HepG2 (cell line): ENCODE results near the gene CAPN11. TPM values are rescaled to one million over a fixed set of nuclear protein-coding genes. Genes with fewer than 3 reads are reported as not detected.

ENCODE experiments used
- ASH2L ChIP-seq: fragments of 300-600, 200-600 bp; sonication (generic); IDR thresholded peaks from 2 replicates; pipeline ENCODE4 v1.7.0; 2017; ENCODE audit warnings: low read depth, mild to moderate bottlenecking, moderate library complexity, mixed read lengths, low read length; ENCODE audit not compliant: insufficient read length
- BRD4 ChIP-seq: sonication (generic); formaldehyde crosslinking; IDR thresholded peaks from 2 replicates; pipeline ENCODE4 v1.4.0; 2020; ENCODE audit warnings: missing genetic modification reagents
- FOXC1 ChIP-seq: sonication (generic); formaldehyde crosslinking; IDR thresholded peaks from 2 replicates; pipeline ENCODE4 v1.8.0; 2022; ENCODE audit warnings: mild to moderate bottlenecking, missing genetic modification reagents, borderline replicate concordance
- HOXA3 ChIP-seq: sonication (generic); formaldehyde crosslinking; IDR thresholded peaks from 2 replicates; pipeline ENCODE4 v1.5.0; 2020; ENCODE audit warnings: missing genetic modification reagents
- POGZ ChIP-seq: sonication (generic); formaldehyde crosslinking; IDR thresholded peaks from 2 replicates; pipeline ENCODE4 v1.4.0; 2020; ENCODE audit warnings: mild to moderate bottlenecking, missing genetic modification reagents
- SALL2 ChIP-seq: sonication (generic); formaldehyde crosslinking; IDR thresholded peaks from 2 replicates; pipeline ENCODE4 v1.8.1; 2023; ENCODE audit warnings: mild to moderate bottlenecking, missing genetic modification reagents, inconsistent platforms
- SIX1 ChIP-seq: sonication (generic); formaldehyde crosslinking; IDR thresholded peaks from 2 replicates; pipeline ENCODE4 v1.4.0; 2020; ENCODE audit warnings: missing genetic modification reagents, borderline replicate concordance
- ZNF138 ChIP-seq: sonication (generic); formaldehyde crosslinking; IDR thresholded peaks from 2 replicates; pipeline ENCODE4 v1.5.0; 2020; ENCODE audit warnings: mild to moderate bottlenecking, low read depth, missing genetic modification reagents
- ZNF160 ChIP-seq: sonication (generic); formaldehyde crosslinking; IDR thresholded peaks from 2 replicates; pipeline ENCODE4 v1.8.0; 2022; ENCODE audit warnings: mild to moderate bottlenecking, inconsistent platforms, missing genetic modification reagents
- ZNF251 ChIP-seq: sonication (generic); formaldehyde crosslinking; IDR thresholded peaks from 2 replicates; pipeline ENCODE4 v1.9.0; 2021; ENCODE audit warnings: mild to moderate bottlenecking, missing genetic modification reagents
- ZNF652 ChIP-seq: IDR thresholded peaks from 2 replicates; pipeline ENCODE4 v1.6.1; 2016; ENCODE audit warnings: low read depth, borderline replicate concordance
- ZSCAN12 ChIP-seq: sonication (generic); formaldehyde crosslinking; IDR thresholded peaks from 2 replicates; pipeline ENCODE4 v1.9.0; 2021; ENCODE audit warnings: mild to moderate bottlenecking, missing genetic modification reagents
- polyA plus RNA-seq, 8 experiments: library from polyadenylated mRNA; depleted of rRNA in 3 of 8; stranded (reverse) in 7 of 8; unstranded in 1 of 8; fragments of >200 nt; fragmentation: Illumina TruSeq in 4 of 8; extraction: Trizol in 4 of 8; gene quantifications; 2 replicates each; pipeline versions ENCODE4 v1.2.1 to v1.2.3, GENCODE V29; 2011 to 2016; ENCODE audit warnings: low read depth in 4 of 8, missing spikeins in 1 of 8, mixed read lengths in 1 of 8; ENCODE audit not compliant: insufficient read depth in 1 of 8
- total RNA-seq, 5 experiments: library from RNA; depleted of rRNA; stranded (reverse); fragments of >200 nt; fragmentation: Illumina TruSeq; extraction: Trizol; gene quantifications; 2 replicates each; pipeline ENCODE4 v1.2.3, GENCODE V29; 2016; ENCODE audit warnings: low read depth in 1 of 5
- TF ChIP-seq, protein P1 (sequence below): IDR thresholded peaks from 2 replicates; pipeline ENCODE4 v1.6.1; 2016; ENCODE audit warnings: low read depth, missing genetic modification reagents, missing compliant biosample characterization
- TF ChIP-seq, protein P2 (sequence below): sonication (generic); formaldehyde crosslinking; IDR thresholded peaks from 2 replicates; pipeline ENCODE4 v1.4.0; 2020; ENCODE audit warnings: missing genetic modification reagents
- TF ChIP-seq, protein P3 (sequence below): sonication (generic); formaldehyde crosslinking; IDR thresholded peaks from 2 replicates; pipeline ENCODE4 v1.5.0; 2020; ENCODE audit warnings: mild to moderate bottlenecking, missing genetic modification reagents
- TF ChIP-seq, protein P4 (sequence below): sonication (generic); formaldehyde crosslinking; IDR thresholded peaks from 2 replicates; pipeline ENCODE4 v1.5.1; 2020; ENCODE audit warnings: mild to moderate bottlenecking, missing genetic modification reagents

Gene CAPN11
- total and polyA plus RNA-seq, 2 of the 13 experiments (the other 11 are each of a cell fraction or from before 2014, with no cell fraction given) = 0.07 to 0.11 TPM

DNA sequence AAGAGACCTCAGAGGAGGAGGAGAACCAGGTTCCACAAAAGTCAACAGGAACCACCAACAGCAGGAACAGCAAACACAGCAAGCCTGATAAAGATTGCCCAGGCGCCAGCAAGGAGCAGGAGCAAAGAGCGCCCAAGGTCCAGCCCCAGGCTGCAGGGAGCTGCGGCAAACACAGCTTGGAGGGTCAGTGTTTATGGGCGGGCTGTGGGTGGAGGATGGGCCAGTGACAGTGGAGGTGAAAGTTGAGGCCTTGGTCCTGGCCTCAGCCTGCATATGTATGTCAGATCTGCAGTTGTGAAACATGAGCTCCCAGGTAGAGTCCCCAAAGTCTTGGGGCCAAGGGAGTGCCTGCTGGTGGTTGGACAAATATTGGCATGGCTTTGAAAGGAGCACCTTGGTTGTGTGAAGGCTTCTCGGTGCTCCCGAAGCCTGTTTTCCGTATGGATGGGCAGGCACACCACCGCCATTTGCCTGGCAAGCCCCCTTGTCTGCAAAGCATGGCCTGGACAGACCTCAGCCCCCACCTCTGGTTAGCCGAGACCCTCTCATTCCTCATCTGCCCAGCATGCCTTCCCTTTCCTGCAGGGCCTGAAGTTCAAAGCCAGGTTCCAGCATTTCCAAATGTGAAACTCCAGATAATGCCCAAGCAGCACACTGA is 2.0 kb upstream of the CAPN11 start (continued):
- TF ChIP-seq, protein P1, sequence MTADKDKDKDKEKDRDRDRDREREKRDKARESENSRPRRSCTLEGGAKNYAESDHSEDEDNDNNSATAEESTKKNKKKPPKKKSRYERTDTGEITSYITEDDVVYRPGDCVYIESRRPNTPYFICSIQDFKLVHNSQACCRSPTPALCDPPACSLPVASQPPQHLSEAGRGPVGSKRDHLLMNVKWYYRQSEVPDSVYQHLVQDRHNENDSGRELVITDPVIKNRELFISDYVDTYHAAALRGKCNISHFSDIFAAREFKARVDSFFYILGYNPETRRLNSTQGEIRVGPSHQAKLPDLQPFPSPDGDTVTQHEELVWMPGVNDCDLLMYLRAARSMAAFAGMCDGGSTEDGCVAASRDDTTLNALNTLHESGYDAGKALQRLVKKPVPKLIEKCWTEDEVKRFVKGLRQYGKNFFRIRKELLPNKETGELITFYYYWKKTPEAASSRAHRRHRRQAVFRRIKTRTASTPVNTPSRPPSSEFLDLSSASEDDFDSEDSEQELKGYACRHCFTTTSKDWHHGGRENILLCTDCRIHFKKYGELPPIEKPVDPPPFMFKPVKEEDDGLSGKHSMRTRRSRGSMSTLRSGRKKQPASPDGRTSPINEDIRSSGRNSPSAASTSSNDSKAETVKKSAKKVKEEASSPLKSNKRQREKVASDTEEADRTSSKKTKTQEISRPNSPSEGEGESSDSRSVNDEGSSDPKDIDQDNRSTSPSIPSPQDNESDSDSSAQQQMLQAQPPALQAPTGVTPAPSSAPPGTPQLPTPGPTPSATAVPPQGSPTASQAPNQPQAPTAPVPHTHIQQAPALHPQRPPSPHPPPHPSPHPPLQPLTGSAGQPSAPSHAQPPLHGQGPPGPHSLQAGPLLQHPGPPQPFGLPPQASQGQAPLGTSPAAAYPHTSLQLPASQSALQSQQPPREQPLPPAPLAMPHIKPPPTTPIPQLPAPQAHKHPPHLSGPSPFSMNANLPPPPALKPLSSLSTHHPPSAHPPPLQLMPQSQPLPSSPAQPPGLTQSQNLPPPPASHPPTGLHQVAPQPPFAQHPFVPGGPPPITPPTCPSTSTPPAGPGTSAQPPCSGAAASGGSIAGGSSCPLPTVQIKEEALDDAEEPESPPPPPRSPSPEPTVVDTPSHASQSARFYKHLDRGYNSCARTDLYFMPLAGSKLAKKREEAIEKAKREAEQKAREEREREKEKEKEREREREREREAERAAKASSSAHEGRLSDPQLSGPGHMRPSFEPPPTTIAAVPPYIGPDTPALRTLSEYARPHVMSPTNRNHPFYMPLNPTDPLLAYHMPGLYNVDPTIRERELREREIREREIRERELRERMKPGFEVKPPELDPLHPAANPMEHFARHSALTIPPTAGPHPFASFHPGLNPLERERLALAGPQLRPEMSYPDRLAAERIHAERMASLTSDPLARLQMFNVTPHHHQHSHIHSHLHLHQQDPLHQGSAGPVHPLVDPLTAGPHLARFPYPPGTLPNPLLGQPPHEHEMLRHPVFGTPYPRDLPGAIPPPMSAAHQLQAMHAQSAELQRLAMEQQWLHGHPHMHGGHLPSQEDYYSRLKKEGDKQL (CRISPR knock-in tag) = peak; percentile 72; the same call in 1 of the 2 replicates
- TF ChIP-seq POGZ (CRISPR knock-in tag) (peak; percentile 74), ZNF652 (CRISPR knock-in tag) (peak; percentile 61; the same call in 1 of the 2 replicates), ZNF160 (CRISPR knock-in tag) (peak; percentile 47; the same call in 1 of the 2 replicates), ASH2L (peak; percentile 57), SALL2 (CRISPR knock-in tag) (no peak), ZNF138 (CRISPR knock-in tag) (no peak), SIX1 (CRISPR knock-in tag) (peak; percentile 94), ZNF251 (CRISPR knock-in tag) (no peak), HOXA3 (CRISPR knock-in tag) (peak; percentile 89), ZSCAN12 (CRISPR knock-in tag) (no peak), FOXC1 (CRISPR knock-in tag) (peak; percentile 81), BRD4 (CRISPR knock-in tag) (peak; percentile 84; the same call in 1 of the 2 replicates)
- TF ChIP-seq, protein P2, sequence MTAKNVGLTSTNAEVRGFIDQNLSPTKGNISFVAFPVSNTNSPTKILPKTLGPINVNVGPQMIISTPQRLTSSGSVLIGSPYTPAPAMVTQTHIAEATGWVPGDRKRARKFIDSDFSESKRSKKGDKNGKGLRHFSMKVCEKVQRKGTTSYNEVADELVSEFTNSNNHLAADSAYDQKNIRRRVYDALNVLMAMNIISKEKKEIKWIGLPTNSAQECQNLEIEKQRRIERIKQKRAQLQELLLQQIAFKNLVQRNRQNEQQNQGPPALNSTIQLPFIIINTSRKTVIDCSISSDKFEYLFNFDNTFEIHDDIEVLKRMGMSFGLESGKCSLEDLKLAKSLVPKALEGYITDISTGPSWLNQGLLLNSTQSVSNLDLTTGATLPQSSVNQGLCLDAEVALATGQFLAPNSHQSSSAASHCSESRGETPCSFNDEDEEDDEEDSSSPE (CRISPR knock-in tag) = peak; percentile 84
- TF ChIP-seq, protein P3, sequence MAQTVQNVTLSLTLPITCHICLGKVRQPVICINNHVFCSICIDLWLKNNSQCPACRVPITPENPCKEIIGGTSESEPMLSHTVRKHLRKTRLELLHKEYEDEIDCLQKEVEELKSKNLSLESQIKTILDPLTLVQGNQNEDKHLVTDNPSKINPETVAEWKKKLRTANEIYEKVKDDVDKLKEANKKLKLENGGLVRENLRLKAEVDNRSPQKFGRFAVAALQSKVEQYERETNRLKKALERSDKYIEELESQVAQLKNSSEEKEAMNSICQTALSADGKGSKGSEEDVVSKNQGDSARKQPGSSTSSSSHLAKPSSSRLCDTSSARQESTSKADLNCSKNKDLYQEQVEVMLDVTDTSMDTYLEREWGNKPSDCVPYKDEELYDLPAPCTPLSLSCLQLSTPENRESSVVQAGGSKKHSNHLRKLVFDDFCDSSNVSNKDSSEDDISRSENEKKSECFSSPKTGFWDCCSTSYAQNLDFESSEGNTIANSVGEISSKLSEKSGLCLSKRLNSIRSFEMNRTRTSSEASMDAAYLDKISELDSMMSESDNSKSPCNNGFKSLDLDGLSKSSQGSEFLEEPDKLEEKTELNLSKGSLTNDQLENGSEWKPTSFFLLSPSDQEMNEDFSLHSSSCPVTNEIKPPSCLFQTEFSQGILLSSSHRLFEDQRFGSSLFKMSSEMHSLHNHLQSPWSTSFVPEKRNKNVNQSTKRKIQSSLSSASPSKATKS (CRISPR knock-in tag) = no peak
- TF ChIP-seq, protein P4, sequence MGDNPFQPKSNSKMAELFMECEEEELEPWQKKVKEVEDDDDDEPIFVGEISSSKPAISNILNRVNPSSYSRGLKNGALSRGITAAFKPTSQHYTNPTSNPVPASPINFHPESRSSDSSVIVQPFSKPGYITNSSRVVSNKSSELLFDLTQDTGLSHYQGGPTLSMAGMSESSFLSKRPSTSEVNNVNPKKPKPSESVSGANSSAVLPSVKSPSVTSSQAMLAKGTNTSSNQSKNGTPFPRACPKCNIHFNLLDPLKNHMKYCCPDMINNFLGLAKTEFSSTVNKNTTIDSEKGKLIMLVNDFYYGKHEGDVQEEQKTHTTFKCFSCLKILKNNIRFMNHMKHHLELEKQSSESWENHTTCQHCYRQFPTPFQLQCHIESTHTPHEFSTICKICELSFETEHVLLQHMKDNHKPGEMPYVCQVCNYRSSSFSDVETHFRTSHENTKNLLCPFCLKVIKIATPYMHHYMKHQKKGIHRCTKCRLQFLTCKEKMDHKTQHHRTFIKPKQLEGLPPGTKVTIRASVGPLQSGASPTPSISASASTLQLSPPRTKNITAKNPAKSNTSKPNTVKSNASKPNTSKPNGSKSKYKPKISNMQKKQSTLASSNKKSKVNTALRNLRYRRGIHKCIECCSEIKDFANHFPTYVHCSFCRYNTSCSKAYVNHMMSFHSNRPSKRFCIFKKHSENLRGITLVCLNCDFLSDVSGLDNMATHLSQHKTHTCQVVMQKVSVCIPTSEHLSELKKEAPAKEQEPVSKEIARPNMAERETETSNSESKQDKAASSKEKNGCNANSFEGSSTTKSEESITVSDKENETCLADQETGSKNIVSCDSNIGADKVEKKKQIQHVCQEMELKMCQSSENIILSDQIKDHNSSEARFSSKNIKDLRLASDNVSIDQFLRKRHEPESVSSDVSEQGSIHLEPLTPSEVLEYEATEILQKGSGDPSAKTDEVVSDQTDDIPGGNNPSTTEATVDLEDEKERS (CRISPR knock-in tag) = no peak
